PC-9 (cell line): Measurements from ENCODE around the gene UBL4A.

ENCODE experiments used
- EZH2 ChIP-seq: fragments of 200-600 bp; sonication (generic); IDR thresholded peaks from 2 replicates; pipeline ENCODE4 v1.8.0; 2017; ENCODE audit warnings: antibody characterized with exemption, low read depth
- TF ChIP-seq, protein P1 (sequence below): fragments of 200-600 bp; sonication (generic); conservative IDR thresholded peaks from 2 replicates; pipeline ENCODE4 v1.6.1; 2017; ENCODE audit warnings: mixed run types, antibody characterized with exemption, mild to moderate bottlenecking, moderate library complexity

DNA sequence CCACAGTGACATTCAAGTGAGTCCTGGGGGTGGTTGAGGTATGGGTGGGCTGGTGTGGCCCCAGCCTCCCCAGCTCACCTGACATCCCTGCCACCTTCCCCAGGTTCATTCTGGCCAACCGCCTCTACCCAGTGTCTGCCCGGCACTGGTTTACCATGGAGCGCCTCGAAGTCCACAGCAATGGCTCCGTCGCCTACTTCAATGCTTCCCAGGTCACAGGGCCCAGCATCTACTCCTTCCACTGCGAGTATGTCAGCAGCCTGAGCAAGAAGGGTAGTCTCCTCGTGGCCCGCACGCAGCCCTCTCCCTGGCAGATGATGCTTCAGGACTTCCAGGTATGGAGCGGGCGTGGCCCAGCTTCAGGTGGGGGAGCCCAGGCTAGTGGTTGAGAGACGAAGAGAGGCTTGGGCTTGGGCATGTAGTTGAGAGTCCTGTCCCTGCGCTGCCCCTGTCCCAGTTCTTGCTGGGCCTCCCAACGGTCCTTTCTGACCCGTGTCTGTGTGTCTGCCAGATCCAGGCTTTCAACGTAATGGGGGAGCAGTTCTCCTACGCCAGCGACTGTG is 51.2 kb downstream of the UBL4A start:
- TF ChIP-seq, protein P1, sequence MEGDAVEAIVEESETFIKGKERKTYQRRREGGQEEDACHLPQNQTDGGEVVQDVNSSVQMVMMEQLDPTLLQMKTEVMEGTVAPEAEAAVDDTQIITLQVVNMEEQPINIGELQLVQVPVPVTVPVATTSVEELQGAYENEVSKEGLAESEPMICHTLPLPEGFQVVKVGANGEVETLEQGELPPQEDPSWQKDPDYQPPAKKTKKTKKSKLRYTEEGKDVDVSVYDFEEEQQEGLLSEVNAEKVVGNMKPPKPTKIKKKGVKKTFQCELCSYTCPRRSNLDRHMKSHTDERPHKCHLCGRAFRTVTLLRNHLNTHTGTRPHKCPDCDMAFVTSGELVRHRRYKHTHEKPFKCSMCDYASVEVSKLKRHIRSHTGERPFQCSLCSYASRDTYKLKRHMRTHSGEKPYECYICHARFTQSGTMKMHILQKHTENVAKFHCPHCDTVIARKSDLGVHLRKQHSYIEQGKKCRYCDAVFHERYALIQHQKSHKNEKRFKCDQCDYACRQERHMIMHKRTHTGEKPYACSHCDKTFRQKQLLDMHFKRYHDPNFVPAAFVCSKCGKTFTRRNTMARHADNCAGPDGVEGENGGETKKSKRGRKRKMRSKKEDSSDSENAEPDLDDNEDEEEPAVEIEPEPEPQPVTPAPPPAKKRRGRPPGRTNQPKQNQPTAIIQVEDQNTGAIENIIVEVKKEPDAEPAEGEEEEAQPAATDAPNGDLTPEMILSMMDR, result no peak
- TF ChIP-seq EZH2, result no peak
